Effector memory CD8-positive, alpha-beta T cell (primary cell): ENCODE data around the gene MAP1B.
"Not testable (repeated sequence)": the region's sequence is repeated elsewhere in the genome, so short reads cannot be mapped to it uniquely, and the experiment has no call there.

Source experiments
- ATAC-seq: fragments of 150-1000 bp; cut with Tn5 transposase; replicated peaks from 2 replicates; pipeline ENCODE4 v1.10.0; 2021; ENCODE audit warnings: mild to moderate bottlenecking, moderate library complexity
- DNase-seq, 3 experiments: peaks; one replicate each; pipeline ENCODE4 v3.0.0; 2021
- H3K27ac Mint-ChIP-seq, 2 donors: one replicate each; pipeline ENCODE4 v1.8.0; 2022; ENCODE audit warnings: mild to moderate bottlenecking in 2 of 2, mixed read lengths in 2 of 2, moderate library complexity in 2 of 2
- H3K27me3 Mint-ChIP-seq, 2 donors: one replicate each; pipeline ENCODE4 v1.8.0; 2022; ENCODE audit warnings: mixed read lengths in 2 of 2
- H3K36me3 Mint-ChIP-seq: one replicate; pipeline ENCODE4 v1.8.0; 2022; ENCODE audit warnings: mild to moderate bottlenecking, moderate library complexity, mixed read lengths; ENCODE audit not compliant: insufficient read depth
- H3K4me1 Mint-ChIP-seq, 2 donors: one replicate each; pipeline ENCODE4 v1.8.0; 2022; ENCODE audit warnings: low read depth in 2 of 2, mixed read lengths in 2 of 2
- H3K4me3 Mint-ChIP-seq, 2 donors: one replicate each; pipeline ENCODE4 v1.8.0; 2022; ENCODE audit warnings: mild to moderate bottlenecking in 2 of 2, mixed read lengths in 2 of 2, moderate library complexity in 2 of 2
- H3K9me3 Mint-ChIP-seq, 2 donors: one replicate each; pipeline ENCODE4 v1.8.0; 2022; ENCODE audit warnings: mixed read lengths in 2 of 2

Gene MAP1B

GRCh38 chr5:72077390-72077789 lies 29.9 kb upstream of the MAP1B start:
- H3K4me1 Mint-ChIP-seq, result no peaks in the 10 kb centered on the region
- peaks cover 44 to 62% of the 10 kb centered on the region in 2 donors for H3K27me3 Mint-ChIP-seq
- ATAC-seq (no peak), DNase-seq (no peak)
- H3K9me3 Mint-ChIP-seq, result no peaks in the 10 kb centered on the region
- H3K4me3 Mint-ChIP-seq, result no peak overlapping the region
- no peak overlapping the region for H3K27ac Mint-ChIP-seq
- no peaks in the 10 kb centered on the region for H3K36me3 Mint-ChIP-seq

- Mint-ChIP-seq H3K9me3 (no peaks in the 10 kb centered on the region), H3K27me3 (peaks cover 55 to 78% of the 10 kb centered on the region in 2 donors), H3K36me3 (no peaks in the 10 kb centered on the region), H3K4me3 (no peak overlapping the region), H3K27ac (no peak overlapping the region), H3K4me1 (no peaks in the 10 kb centered on the region)
- ATAC-seq (no peak), DNase-seq (no peak)
Observed at GRCh38 chr5:72079288-72079687, 28.0 kb upstream of the MAP1B start.

- no peaks in the 10 kb centered on the region for H3K36me3 Mint-ChIP-seq
- no peaks in the 10 kb centered on the region for H3K9me3 Mint-ChIP-seq
- no peak overlapping the region for H3K27ac Mint-ChIP-seq
- H3K4me1 Mint-ChIP-seq, result no peaks in the 10 kb centered on the region
- DNase-seq (no peak), ATAC-seq (no peak)
- no peak overlapping the region for H3K4me3 Mint-ChIP-seq
- H3K27me3 Mint-ChIP-seq, result peaks cover 63 to 88% of the 10 kb centered on the region in 2 donors
Observed at GRCh38 chr5:72082048-72082447, 25.2 kb upstream of the MAP1B start.

- ATAC-seq (no peak), DNase-seq (no peak)
- H3K36me3 Mint-ChIP-seq, result no peaks in the 10 kb centered on the region
- H3K27ac Mint-ChIP-seq, result no peak overlapping the region
- no peaks in the 10 kb centered on the region for H3K4me1 Mint-ChIP-seq
- H3K4me3 Mint-ChIP-seq, result no peak overlapping the region
- H3K27me3 Mint-ChIP-seq, result peaks cover 56 to 66% of the 10 kb centered on the region in 2 donors
- no peaks in the 10 kb centered on the region for H3K9me3 Mint-ChIP-seq
Observed at GRCh38 chr5:72084876-72085275, 22.4 kb upstream of the MAP1B start.

DNA sequence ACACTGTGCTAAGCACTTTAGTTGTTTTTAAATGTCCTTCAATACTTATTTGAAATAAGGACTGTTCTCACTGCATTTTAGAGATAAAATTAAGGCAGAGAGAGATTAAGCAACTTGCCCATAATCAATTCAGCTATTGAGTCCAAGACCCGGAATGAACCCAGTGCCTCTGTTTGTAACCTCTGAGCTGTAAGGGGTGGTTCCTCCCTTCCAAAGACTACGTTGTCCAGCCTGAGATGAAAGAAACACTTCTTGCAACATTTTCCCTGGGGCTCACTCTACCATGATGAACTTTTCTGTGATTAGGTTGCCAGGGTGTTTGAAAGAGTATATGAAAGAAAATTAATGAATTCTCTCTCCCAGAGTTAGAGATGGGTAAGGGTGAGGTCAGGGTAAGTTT lies 22.0 kb upstream of the MAP1B start:
- H3K9me3 Mint-ChIP-seq, result no peaks in the 10 kb centered on the region
- H3K27me3 Mint-ChIP-seq, result peaks cover 51 to 61% of the 10 kb centered on the region in 2 donors
- DNase-seq (no peak), ATAC-seq (no peak)
- no peak overlapping the region for H3K27ac Mint-ChIP-seq
- no peaks in the 10 kb centered on the region for H3K36me3 Mint-ChIP-seq
- H3K4me1 Mint-ChIP-seq, result no peaks in the 10 kb centered on the region
- no peak overlapping the region for H3K4me3 Mint-ChIP-seq

DNA sequence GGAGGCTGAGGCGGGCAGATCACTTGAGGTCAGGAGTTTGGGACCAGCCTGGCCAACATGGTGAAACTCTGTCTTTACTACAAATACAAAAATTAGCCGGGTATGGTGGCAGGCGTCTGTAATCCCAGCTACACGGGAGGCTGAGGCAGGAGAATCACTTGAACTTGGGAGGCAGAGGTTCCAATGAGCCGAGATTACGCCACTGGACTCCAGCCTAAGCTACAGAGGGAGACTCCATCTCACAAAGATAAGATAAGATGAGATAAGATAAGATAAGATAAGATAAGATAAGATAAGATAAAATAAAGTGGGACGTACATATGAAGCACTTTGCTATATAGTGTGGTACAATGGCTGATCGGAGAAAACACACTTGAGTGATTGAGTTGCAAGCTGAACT lies 17.6 kb upstream of the MAP1B start:
- not testable (repeated sequence) for ATAC-seq, H3K9me3 Mint-ChIP-seq
- peaks cover 21 to 26% of the 10 kb centered on the region in 2 donors for H3K27me3 Mint-ChIP-seq

GRCh38 chr5:72092074-72092473 lies 15.2 kb upstream of the MAP1B start:
- Mint-ChIP-seq H3K9me3 (no peaks in the 10 kb centered on the region), H3K4me3 (no peak overlapping the region), H3K27me3 (peaks cover 29 to 31% of the 10 kb centered on the region in 2 donors), H3K36me3 (no peaks in the 10 kb centered on the region), H3K27ac (no peak overlapping the region), H3K4me1 (no peaks in the 10 kb centered on the region)
- ATAC-seq (no peak), DNase-seq (no peak)

More for the DNA sequence above, 17.6 kb upstream of the MAP1B start:
- H3K27ac Mint-ChIP-seq, H3K4me1 Mint-ChIP-seq, DNase-seq, H3K36me3 Mint-ChIP-seq, H3K4me3 Mint-ChIP-seq: not testable (repeated sequence)

GRCh38 chr5:72093217-72093616 lies 14.1 kb upstream of the MAP1B start:
- peaks cover 33 to 39% of the 10 kb centered on the region in 2 donors for H3K27me3 Mint-ChIP-seq
- H3K4me3 Mint-ChIP-seq, result no peak overlapping the region
- DNase-seq, result no peak
- no peaks in the 10 kb centered on the region for H3K9me3 Mint-ChIP-seq
- ATAC-seq, result no peak
- H3K27ac Mint-ChIP-seq, result no peak overlapping the region
- H3K36me3 Mint-ChIP-seq, result no peaks in the 10 kb centered on the region
- H3K4me1 Mint-ChIP-seq, result no peaks in the 10 kb centered on the region

GRCh38 chr5:72093824-72094223 lies 13.5 kb upstream of the MAP1B start:
- H3K9me3 Mint-ChIP-seq, result no peaks in the 10 kb centered on the region

DNA sequence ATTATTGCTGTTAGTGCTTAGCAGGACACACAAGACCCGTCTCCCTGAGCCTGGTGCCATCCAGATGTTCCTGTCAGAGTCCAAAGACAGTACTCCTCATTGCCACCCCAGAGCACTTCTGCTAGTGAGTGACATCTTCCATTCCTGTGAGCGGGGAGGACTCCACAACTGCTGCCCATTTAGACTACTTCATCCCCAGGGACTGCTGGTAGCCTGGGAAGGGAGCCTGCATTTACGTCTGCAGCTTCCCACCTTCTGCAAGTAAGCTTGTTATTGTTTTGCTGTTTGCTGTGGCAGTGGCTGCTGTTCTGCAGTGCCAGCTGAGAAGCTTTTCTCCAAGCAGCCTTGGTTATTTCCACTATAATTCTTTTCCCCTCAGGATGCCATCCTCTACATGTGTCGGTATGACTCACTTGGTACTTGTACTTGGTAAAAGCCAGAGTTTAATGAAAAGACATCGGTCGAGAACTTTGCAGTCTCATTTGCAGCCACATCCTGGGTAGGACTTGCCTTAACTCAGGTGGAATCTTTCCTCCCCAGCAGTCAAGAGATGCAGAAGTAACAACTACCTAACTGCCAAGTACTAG lies 10.6 kb upstream of the MAP1B start:
- Mint-ChIP-seq H3K27me3 (peaks cover 54 to 59% of the 10 kb centered on the region in 2 donors), H3K9me3 (no peaks in the 10 kb centered on the region), H3K4me1 (no peaks in the 10 kb centered on the region), H3K4me3 (no peak overlapping the region), H3K36me3 (no peaks in the 10 kb centered on the region), H3K27ac (no peak overlapping the region)
- ATAC-seq (no peak), DNase-seq (no peak)

More at GRCh38 chr5:72093824-72094223, 13.5 kb upstream of the MAP1B start:
- Mint-ChIP-seq H3K27me3 (peaks cover 39% of the 10 kb centered on the region in 2 donors), H3K4me3 (no peak overlapping the region), H3K36me3 (no peaks in the 10 kb centered on the region), H3K4me1 (no peaks in the 10 kb centered on the region), H3K27ac (no peak overlapping the region)
- DNase-seq (no peak), ATAC-seq (no peak)

DNA sequence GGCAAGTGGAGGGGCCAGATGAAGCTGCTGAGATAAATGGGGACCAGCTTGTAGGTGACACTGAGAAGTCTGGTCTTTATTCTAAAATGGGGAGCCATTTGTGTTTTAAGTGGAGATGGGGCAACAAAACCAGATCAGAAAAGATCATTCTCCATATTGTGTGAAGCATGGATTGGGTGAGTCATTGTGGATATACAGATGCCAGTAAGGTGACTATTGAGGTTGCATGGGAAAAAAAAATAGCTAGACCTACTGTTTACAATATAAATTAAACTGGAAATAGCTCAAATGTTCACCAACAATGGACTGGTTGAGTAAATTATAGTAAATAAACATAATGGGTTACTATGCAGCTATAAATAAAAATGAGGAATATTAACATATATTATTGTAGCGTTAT lies 5.4 kb upstream of the MAP1B start:
- ATAC-seq, result no peak
- H3K36me3 Mint-ChIP-seq, result no peaks in the 10 kb centered on the region

DNA sequence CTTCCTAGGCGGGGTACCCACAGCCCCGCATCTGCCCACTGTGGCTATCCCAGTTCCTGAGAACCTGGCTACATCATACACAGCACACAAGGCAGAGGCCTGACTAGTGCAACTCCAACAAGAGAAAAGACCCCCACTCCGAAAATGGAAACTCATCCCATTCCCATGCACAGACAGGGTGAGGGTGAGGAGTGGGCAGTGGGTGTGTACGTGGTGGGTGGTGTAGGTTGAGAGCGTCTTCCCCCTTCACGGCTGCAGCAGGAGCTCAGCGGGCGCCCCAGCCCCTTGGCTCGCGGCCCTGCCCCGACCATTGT lies 501 bp upstream of the MAP1B start:
- no peak for ATAC-seq
- peak overlapping the region; percentile 51 to 70 for H3K4me3 Mint-ChIP-seq

More for the DNA sequence above, 5.4 kb upstream of the MAP1B start:
- no peaks in the 10 kb centered on the region for H3K9me3 Mint-ChIP-seq
- H3K4me3 Mint-ChIP-seq, result no peak overlapping the region
- peaks cover 58 to 59% of the 10 kb centered on the region in 2 donors for H3K27me3 Mint-ChIP-seq
- DNase-seq, result no peak
- H3K27ac Mint-ChIP-seq, result no peak overlapping the region
- H3K4me1 Mint-ChIP-seq, result peaks cover 2 to 3% of the 10 kb centered on the region in 2 donors

GRCh38 chr5:72107901-72108201 lies 576 bp downstream of the MAP1B start:
- ATAC-seq, result no peak
- no peak for DNase-seq
- peaks cover 4% of the 10 kb centered on the region for H3K36me3 Mint-ChIP-seq
- H3K9me3 Mint-ChIP-seq, result no peaks in the 10 kb centered on the region
- H3K27ac Mint-ChIP-seq, result no peak overlapping the region
- peak overlapping the region in 1 of 2 donors; percentile 50 for H3K4me3 Mint-ChIP-seq
- H3K27me3 Mint-ChIP-seq, result peaks cover 56 to 75% of the 10 kb centered on the region in 2 donors
- peaks cover 4 to 7% of the 10 kb centered on the region in 2 donors for H3K4me1 Mint-ChIP-seq

More for the DNA sequence above, 501 bp upstream of the MAP1B start:
- H3K4me1 Mint-ChIP-seq, result peaks cover 4 to 7% of the 10 kb centered on the region in 2 donors
- H3K27ac Mint-ChIP-seq, result no peak overlapping the region
- peaks cover 4% of the 10 kb centered on the region for H3K36me3 Mint-ChIP-seq
- no peak for DNase-seq
- H3K9me3 Mint-ChIP-seq, result no peaks in the 10 kb centered on the region
- H3K27me3 Mint-ChIP-seq, result peaks cover 55 to 70% of the 10 kb centered on the region in 2 donors

DNA sequence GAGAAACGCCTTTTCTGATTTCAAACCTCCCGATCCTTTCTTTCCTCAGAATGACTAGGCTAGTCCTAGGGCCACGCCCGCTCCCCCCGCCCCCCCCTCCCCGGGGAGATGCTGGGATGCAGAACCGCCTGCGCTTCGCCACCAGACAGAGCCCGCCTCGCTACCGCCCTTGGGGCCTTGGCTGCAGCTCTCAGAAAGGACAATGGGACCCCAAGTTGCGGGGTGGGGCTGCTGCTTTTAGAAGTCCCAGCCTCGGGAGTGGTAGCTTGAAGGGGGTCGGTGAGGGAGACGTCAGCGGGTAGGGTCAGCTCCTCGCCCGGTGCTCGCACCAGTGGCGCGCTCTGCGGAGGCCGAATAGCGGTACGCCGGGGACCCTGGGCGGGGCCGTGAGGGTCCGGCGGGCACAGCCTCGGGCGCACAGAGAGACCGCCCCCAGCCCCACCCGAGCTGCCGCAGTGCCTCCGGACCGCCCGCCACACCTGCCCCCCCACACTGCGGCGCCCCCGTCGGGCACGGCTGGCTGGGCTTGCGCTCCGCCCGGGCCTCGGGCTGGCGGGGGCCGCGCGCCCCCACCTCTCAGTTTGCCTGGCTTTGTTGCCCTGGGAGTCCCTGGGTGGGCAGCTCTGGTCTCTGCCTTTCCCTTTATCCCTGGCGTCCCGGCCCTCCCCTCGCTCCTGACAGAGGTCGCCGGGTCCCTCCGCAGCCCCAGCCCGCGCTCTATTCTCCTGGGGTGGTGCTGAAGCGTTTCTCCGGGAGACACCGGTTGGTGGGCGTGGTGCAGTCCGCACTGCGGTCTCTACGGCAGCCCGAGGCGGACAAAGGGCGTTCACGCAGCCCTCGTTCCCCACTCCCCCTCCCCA lies 1.2 kb downstream of the MAP1B start:
- H3K9me3 Mint-ChIP-seq, result no peaks in the 10 kb centered on the region
- DNase-seq (no peak), ATAC-seq (no peak)

More for the DNA sequence above, 1.2 kb downstream of the MAP1B start:
- Mint-ChIP-seq H3K4me1 (peaks cover 4 to 7% of the 10 kb centered on the region in 2 donors), H3K27me3 (peaks cover 57 to 75% of the 10 kb centered on the region in 2 donors), H3K4me3 (peak overlapping the region; percentile 60 to 73), H3K27ac (no peak overlapping the region), H3K36me3 (peaks cover 4% of the 10 kb centered on the region)
